Measurements from ENCODE around the gene RBPJ. TPM values are rescaled to one million over a fixed set of nuclear protein-coding genes. Genes with fewer than 3 reads are reported as not detected.
A peak's percentile ranks its signal among the peaks of the same experiment; 100 is the strongest.

The RBPJ gene
- total RNA-seq: 10 to 100 TPM; 71.1 to 78.0 TPM
- 76.5 TPM for polyA plus RNA-seq (2013, experiment 1 of 2)
- 71.4 TPM for polyA plus RNA-seq (2013, experiment 2 of 2)
- long read RNA-seq, experiment 1, partial matches to known transcripts: 1 of 11 reads
- long read RNA-seq, experiment 1, other reads (novel, unspliced or antisense): 9 of 11 reads
- long read RNA-seq, experiment 2, full-length matches to known transcripts: 67 of 122 reads
- long read RNA-seq, experiment 2, partial matches to known transcripts: 17 of 122 reads
- long read RNA-seq, experiment 2, other reads (novel, unspliced or antisense): 38 of 122 reads
- long read RNA-seq, experiment 3, full-length matches to known transcripts: 155 of 203 reads
- long read RNA-seq, experiment 3, partial matches to known transcripts: 13 of 203 reads
- long read RNA-seq, experiment 3, other reads (novel, unspliced or antisense): 35 of 203 reads
- long read RNA-seq, experiment 4, full-length matches to known transcripts: 143 of 182 reads
- long read RNA-seq, experiment 4, partial matches to known transcripts: 7 of 182 reads
- long read RNA-seq, experiment 4, other reads (novel, unspliced or antisense): 32 of 182 reads

GRCh38 chr4:26320538-26321372, at the start of gene RBPJ:
TSS of gene RBPJ (plus strand) at chr4:26321014. CDS start at chr4:26321029, 15 bp downstream.
- Histone ChIP-seq H3K9me3 (ENCODE audit: control insufficient read depth, low read length) (peaks cover 19% of the 10 kb centered on the region), H3K36me3 (ENCODE audit: control insufficient read depth, insufficient read depth, low read length) (no peaks in the 10 kb centered on the region), H3K27me3 (ENCODE audit: control insufficient read depth, insufficient read depth, low read length, poor library complexity, severe bottlenecking) (no peaks in the 10 kb centered on the region), H3K4me3 (ENCODE audit: low read length) (peak within 1 kb of the TSS; percentile 99), H3K27ac (ENCODE audit: low read depth, low read length) (peak within 1 kb of the TSS; percentile 99), H3K9ac (ENCODE audit: extremely low read depth, low read length, poor library complexity, severe bottlenecking) (peak within 1 kb of the TSS; percentile 95), H3K4me1 (ENCODE audit: control insufficient read depth, insufficient read depth, low read length) (no peaks in the 10 kb centered on the region)
- TF ChIP-seq CTCF (conservative IDR thresholded peaks at IDR 0.05): no peak
- DNase-seq: peak; percentile 98
- Mint-ChIP-seq H3K4me1 (peaks cover 28% of the 10 kb centered on the region), H3K9me3 (peaks cover 26% of the 10 kb centered on the region), H3K4me3 (peak within 1 kb of the TSS; percentile 95), H3K27me3 (ENCODE audit: insufficient read depth) (no peaks in the 10 kb centered on the region), H3K27ac (peak within 1 kb of the TSS; percentile 98), H3K36me3 (ENCODE audit: low read depth) (no peaks in the 10 kb centered on the region)
- 0 to 1% methylated on average over 15 to 102 of the region's 102 CpGs for WGBS, 2 experiments (ENCODE audit: insufficient coverage in 1 of 2, insufficient read length in 1 of 2)

GRCh38 chr4:26271703-26272102, 49.1 kb upstream of the RBPJ start:
- no peaks in the 10 kb centered on the region for H3K36me3 Mint-ChIP-seq (ENCODE audit: low read depth)
- no peaks in the 10 kb centered on the region for H3K9me3 ChIP-seq (ENCODE audit: control insufficient read depth, low read length)
- 97 to 98% methylated on average over 5 of the region's 5 CpGs for whole genome bisulfite sequencing, 2 experiments (ENCODE audit: insufficient coverage in 1 of 2, insufficient read length in 1 of 2)

More at GRCh38 chr4:26271703-26272102, 49.1 kb upstream of the RBPJ start:
- Mint-ChIP-seq H3K27ac (no peak overlapping the region), H3K4me1 (peaks cover 12% of the 10 kb centered on the region), H3K27me3 (ENCODE audit: insufficient read depth) (no peaks in the 10 kb centered on the region), H3K4me3 (no peak overlapping the region), H3K9me3 (no peaks in the 10 kb centered on the region)
- DNase-seq: no peak
- Histone ChIP-seq H3K9ac (ENCODE audit: extremely low read depth, low read length, poor library complexity, severe bottlenecking) (no peak overlapping the region), H3K27ac (ENCODE audit: low read depth, low read length) (no peak overlapping the region), H3K27me3 (ENCODE audit: control insufficient read depth, insufficient read depth, low read length, poor library complexity, severe bottlenecking) (no peaks in the 10 kb centered on the region), H3K4me3 (ENCODE audit: low read length) (no peak overlapping the region), H3K4me1 (ENCODE audit: control insufficient read depth, insufficient read depth, low read length) (no peaks in the 10 kb centered on the region), H3K36me3 (ENCODE audit: control insufficient read depth, insufficient read depth, low read length) (no peaks in the 10 kb centered on the region)
- no peak for TF ChIP-seq CTCF (conservative IDR thresholded peaks at IDR 0.05)

All from endodermal cell (in vitro differentiated cells).